ENCODE data around the gene SYCE3.

- TF ChIP-seq CTCF (conservative IDR thresholded peaks at IDR 0.05; ENCODE audit: low read length) (no peak), EZH2phosphoT487 (IDR thresholded peaks at IDR 0.05; ENCODE audit: borderline replicate concordance) (no peak)
Measured at GRCh38 chr22:50537765-50538164, 25.0 kb downstream of the SYCE3 start.

All from Loucy (cell line).